Thyroid gland (tissue), 4 donors: Measurements from ENCODE around the gene CALU.

Source experiments
- CTCF ChIP-seq, 6 experiments: fragments of 200-600 bp in 3 of 6; fragments of 450-650 bp in 3 of 6; sonication (generic) in 3 of 6; IDR thresholded peaks; one replicate each; pipeline ENCODE4 v1.5.1; 2016 to 2019; ENCODE audit warnings: antibody characterized with exemption in 6 of 6, mild to moderate bottlenecking in 2 of 6, inconsistent platforms in 1 of 6, moderate library complexity in 1 of 6
- POLR2A ChIP-seq, 2 donors: fragments of 450-650 bp; IDR thresholded peaks; one replicate each; pipeline ENCODE4 v1.6.1; 2017; ENCODE audit warnings: antibody characterized with exemption in 2 of 2, mild to moderate bottlenecking in 2 of 2, moderate library complexity in 1 of 2

GRCh38 chr7:128778946-128779345, 39.8 kb downstream of the CALU start:
- TF ChIP-seq CTCF (IDR thresholded peaks at IDR 0.05), result no peak
- TF ChIP-seq POLR2A (IDR thresholded peaks at IDR 0.05), result no peak
